ENCODE data around the gene PPP1R17. TPM values are rescaled to one million over a fixed set of nuclear protein-coding genes. Genes with fewer than 3 reads are reported as not detected.
A peak's percentile ranks its signal among the peaks of the same experiment; 100 is the strongest.

PPP1R17 gene
- polyA plus RNA-seq, 1 donor from 2014 or later: 8.8 TPM

DNA sequence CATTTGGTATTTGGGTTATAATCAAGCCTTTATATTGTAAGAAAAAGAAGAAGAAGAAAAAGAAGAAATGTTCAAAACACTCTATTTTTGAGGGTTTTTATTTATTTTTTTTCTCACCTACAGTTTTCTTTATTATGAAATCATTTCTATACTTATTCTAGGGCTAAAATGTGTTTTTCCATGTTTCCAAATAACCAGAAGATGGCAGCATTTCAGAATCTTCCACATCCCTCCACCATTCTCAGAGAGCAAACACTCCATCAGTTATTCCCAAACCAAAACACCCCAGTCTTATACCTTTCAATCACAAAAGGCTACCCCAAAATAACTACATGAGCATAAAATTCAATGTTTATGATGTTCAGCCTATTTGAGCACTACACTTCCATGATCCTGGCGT, 38.7 kb upstream of the PPP1R17 start:
- H3K36me3 ChIP-seq (ENCODE audit: insufficient read depth, low read length): no peaks in the 10 kb centered on the region
- no peak overlapping the region for H3K27ac ChIP-seq (ENCODE audit: low read length)
- no peaks in the 10 kb centered on the region for H4K20me1 ChIP-seq (ENCODE audit: insufficient read depth)
- H3K4me2 ChIP-seq (ENCODE audit: low read length): no peak overlapping the region
- no peaks in the 10 kb centered on the region for H3K9me2 ChIP-seq (ENCODE audit: insufficient read depth, low read length)
- H3K79me2 ChIP-seq (replicated peaks; ENCODE audit: insufficient read depth, low read length): no peaks in the 10 kb centered on the region
- H2AFZ ChIP-seq (ENCODE audit: low read depth, low read length): no peak overlapping the region
- no peaks in the 10 kb centered on the region for H3K9me3 ChIP-seq (ENCODE audit: low read length)
- no peaks in the 10 kb centered on the region for H3F3A ChIP-seq (ENCODE audit: insufficient read depth, low read length, poor library complexity, severe bottlenecking)
- no peak overlapping the region for H3K9ac ChIP-seq (ENCODE audit: low read length)
- TF ChIP-seq MXI1 (conservative IDR thresholded peaks at IDR 0.05; ENCODE audit: poor library complexity, severe bottlenecking) (no peak), RAD21 (conservative IDR thresholded peaks at IDR 0.05) (peak; percentile 62), EZH2 (IDR thresholded peaks at IDR 0.05; ENCODE audit: borderline replicate concordance, insufficient read depth, low read length, poor library complexity, severe bottlenecking) (no peak), SMC3 (conservative IDR thresholded peaks at IDR 0.05; ENCODE audit: poor library complexity) (peak; percentile 72), POLR2AphosphoS5 (IDR thresholded peaks at IDR 0.05) (no peak), EP300 (conservative IDR thresholded peaks at IDR 0.05; ENCODE audit: poor library complexity, severe bottlenecking) (no peak), TAF1 (IDR thresholded peaks at IDR 0.05; ENCODE audit: low read depth) (no peak)
- TF ChIP-seq, protein P1, sequence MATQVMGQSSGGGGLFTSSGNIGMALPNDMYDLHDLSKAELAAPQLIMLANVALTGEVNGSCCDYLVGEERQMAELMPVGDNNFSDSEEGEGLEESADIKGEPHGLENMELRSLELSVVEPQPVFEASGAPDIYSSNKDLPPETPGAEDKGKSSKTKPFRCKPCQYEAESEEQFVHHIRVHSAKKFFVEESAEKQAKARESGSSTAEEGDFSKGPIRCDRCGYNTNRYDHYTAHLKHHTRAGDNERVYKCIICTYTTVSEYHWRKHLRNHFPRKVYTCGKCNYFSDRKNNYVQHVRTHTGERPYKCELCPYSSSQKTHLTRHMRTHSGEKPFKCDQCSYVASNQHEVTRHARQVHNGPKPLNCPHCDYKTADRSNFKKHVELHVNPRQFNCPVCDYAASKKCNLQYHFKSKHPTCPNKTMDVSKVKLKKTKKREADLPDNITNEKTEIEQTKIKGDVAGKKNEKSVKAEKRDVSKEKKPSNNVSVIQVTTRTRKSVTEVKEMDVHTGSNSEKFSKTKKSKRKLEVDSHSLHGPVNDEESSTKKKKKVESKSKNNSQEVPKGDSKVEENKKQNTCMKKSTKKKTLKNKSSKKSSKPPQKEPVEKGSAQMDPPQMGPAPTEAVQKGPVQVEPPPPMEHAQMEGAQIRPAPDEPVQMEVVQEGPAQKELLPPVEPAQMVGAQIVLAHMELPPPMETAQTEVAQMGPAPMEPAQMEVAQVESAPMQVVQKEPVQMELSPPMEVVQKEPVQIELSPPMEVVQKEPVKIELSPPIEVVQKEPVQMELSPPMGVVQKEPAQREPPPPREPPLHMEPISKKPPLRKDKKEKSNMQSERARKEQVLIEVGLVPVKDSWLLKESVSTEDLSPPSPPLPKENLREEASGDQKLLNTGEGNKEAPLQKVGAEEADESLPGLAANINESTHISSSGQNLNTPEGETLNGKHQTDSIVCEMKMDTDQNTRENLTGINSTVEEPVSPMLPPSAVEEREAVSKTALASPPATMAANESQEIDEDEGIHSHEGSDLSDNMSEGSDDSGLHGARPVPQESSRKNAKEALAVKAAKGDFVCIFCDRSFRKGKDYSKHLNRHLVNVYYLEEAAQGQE (IDR thresholded peaks at IDR 0.05; ENCODE audit: borderline replicate concordance): no peak
- TF ChIP-seq, protein P2, sequence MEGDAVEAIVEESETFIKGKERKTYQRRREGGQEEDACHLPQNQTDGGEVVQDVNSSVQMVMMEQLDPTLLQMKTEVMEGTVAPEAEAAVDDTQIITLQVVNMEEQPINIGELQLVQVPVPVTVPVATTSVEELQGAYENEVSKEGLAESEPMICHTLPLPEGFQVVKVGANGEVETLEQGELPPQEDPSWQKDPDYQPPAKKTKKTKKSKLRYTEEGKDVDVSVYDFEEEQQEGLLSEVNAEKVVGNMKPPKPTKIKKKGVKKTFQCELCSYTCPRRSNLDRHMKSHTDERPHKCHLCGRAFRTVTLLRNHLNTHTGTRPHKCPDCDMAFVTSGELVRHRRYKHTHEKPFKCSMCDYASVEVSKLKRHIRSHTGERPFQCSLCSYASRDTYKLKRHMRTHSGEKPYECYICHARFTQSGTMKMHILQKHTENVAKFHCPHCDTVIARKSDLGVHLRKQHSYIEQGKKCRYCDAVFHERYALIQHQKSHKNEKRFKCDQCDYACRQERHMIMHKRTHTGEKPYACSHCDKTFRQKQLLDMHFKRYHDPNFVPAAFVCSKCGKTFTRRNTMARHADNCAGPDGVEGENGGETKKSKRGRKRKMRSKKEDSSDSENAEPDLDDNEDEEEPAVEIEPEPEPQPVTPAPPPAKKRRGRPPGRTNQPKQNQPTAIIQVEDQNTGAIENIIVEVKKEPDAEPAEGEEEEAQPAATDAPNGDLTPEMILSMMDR (IDR thresholded peaks at IDR 0.05; ENCODE audit: poor library complexity, severe bottlenecking): peak; percentile 58
- H3K4me3 ChIP-seq (ENCODE audit: low read length): no peak overlapping the region
- H3K27me3 ChIP-seq (ENCODE audit: insufficient read depth, low read depth, low read length): no peaks in the 10 kb centered on the region

DNA sequence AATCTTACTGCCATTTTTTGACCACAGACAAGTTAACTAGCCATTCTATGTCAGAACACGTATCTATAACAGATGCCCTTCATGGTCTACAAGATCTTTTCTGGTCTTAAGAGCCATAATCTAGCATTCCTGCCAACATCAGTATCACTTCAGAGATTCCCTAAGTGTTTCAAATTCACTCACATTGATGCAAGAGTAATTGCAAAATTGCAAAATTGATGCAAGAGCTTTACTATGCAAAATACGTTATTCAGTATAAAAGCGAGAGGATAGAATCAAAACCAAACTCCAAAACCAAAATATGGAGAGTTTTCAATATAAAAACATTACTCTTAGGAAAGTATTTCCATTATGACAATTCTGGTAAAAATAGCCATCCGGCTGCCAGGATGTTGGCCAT, 38.1 kb upstream of the PPP1R17 start:
- Histone ChIP-seq H3K4me3 (ENCODE audit: low read length) (no peak overlapping the region), H3K9ac (ENCODE audit: low read length) (no peak overlapping the region), H3F3A (ENCODE audit: insufficient read depth, low read length, poor library complexity, severe bottlenecking) (no peaks in the 10 kb centered on the region), H4K20me1 (ENCODE audit: insufficient read depth) (no peaks in the 10 kb centered on the region), H3K27me3 (ENCODE audit: insufficient read depth, low read depth, low read length) (no peaks in the 10 kb centered on the region), H3K9me3 (ENCODE audit: low read length) (no peaks in the 10 kb centered on the region), H3K9me2 (ENCODE audit: insufficient read depth, low read length) (no peaks in the 10 kb centered on the region), H3K4me2 (ENCODE audit: low read length) (no peak overlapping the region), H2AFZ (ENCODE audit: low read depth, low read length) (no peak overlapping the region), H3K36me3 (ENCODE audit: insufficient read depth, low read length) (no peaks in the 10 kb centered on the region), H3K27ac (ENCODE audit: low read length) (no peak overlapping the region), H3K79me2 (replicated peaks; ENCODE audit: insufficient read depth, low read length) (no peaks in the 10 kb centered on the region)
- TF ChIP-seq TAF1 (IDR thresholded peaks at IDR 0.05; ENCODE audit: low read depth) (no peak), SMC3 (conservative IDR thresholded peaks at IDR 0.05; ENCODE audit: poor library complexity) (no peak), EP300 (conservative IDR thresholded peaks at IDR 0.05; ENCODE audit: poor library complexity, severe bottlenecking) (no peak), RAD21 (conservative IDR thresholded peaks at IDR 0.05) (no peak), POLR2AphosphoS5 (IDR thresholded peaks at IDR 0.05) (no peak)
- TF ChIP-seq, protein P2 (IDR thresholded peaks at IDR 0.05; ENCODE audit: poor library complexity, severe bottlenecking): no peak
- TF ChIP-seq, protein P1 (IDR thresholded peaks at IDR 0.05; ENCODE audit: borderline replicate concordance): no peak

Measured in neural cell (in vitro differentiated cells).